K562 (cell line): ENCODE data around the gene ADSS1. TPM values are rescaled to one million over a fixed set of nuclear protein-coding genes. Genes with fewer than 3 reads are reported as not detected.
A peak's percentile ranks its signal among the peaks of the same experiment; 100 is the strongest.

Source experiments
- C11orf30 ChIP-seq: fragments of 450-650 bp; IDR thresholded peaks from 2 replicates; pipeline ENCODE4 v1.6.1; 2016; ENCODE audit warnings: low read depth, mild to moderate bottlenecking
- CEBPG ChIP-seq, 3 experiments: fragments of 200-800 bp in 1 of 3; sonication (Bioruptor generic) in 1 of 3; sonication (generic) in 1 of 3; formaldehyde crosslinking in 1 of 3; IDR thresholded peaks in 2 of 3; conservative IDR thresholded peaks in 1 of 3; 2 replicates each; pipeline versions ENCODE4 v1.6.1 to v1.8.0; 2016 to 2022; ENCODE audit warnings: missing compliant biosample characterization in 2 of 3, missing genetic modification characterization in 2 of 3, mild to moderate bottlenecking in 1 of 3, missing genetic modification reagents in 1 of 3
- CHCHD3 ChIP-seq: fragments of 250-450 bp; sonication (Bioruptor Pico); IDR thresholded peaks from 2 replicates; pipeline ENCODE4 v2.1.2; 2022; ENCODE audit warnings: mild to moderate bottlenecking
- CREBBP ChIP-seq: IDR thresholded peaks from one replicate; pipeline ENCODE4 v1.6.1; 2012; ENCODE audit warnings: low read depth, mild to moderate bottlenecking, control low read depth, inconsistent platforms, low read length
- ELF2 ChIP-seq: fragments of 250-450 bp; sonication (Bioruptor Pico); IDR thresholded peaks from 2 replicates; pipeline ENCODE4 v1.5.0; 2021; ENCODE audit warnings: mild to moderate bottlenecking
- EP300 ChIP-seq: IDR thresholded peaks from 2 replicates; pipeline ENCODE4 v1.6.1; 2012; ENCODE audit warnings: low read length, improper control_type of control experiment
- FOSL1 ChIP-seq: fragments of 200-800 bp; sonication (Bioruptor generic); conservative IDR thresholded peaks from 2 replicates; pipeline ENCODE4 v1.6.1; 2016; ENCODE audit warnings: missing genetic modification characterization, missing compliant biosample characterization
- FOXK1 ChIP-seq: sonication (generic); formaldehyde crosslinking; IDR thresholded peaks from 2 replicates; pipeline ENCODE4 v1.8.0; 2022; ENCODE audit warnings: missing genetic modification reagents, mild to moderate bottlenecking, borderline replicate concordance
- HMG20A ChIP-seq: fragments of 450-650 bp; formaldehyde crosslinking; conservative IDR thresholded peaks from 2 replicates; pipeline ENCODE4 v1.4.0; 2020; ENCODE audit warnings: mild to moderate bottlenecking, mixed read lengths
- HMGXB4 ChIP-seq: sonication (generic); formaldehyde crosslinking; IDR thresholded peaks from 2 replicates; pipeline ENCODE4 v1.8.1; 2023; ENCODE audit warnings: mild to moderate bottlenecking, missing genetic modification reagents
- MIER1 ChIP-seq: fragments of 450-650 bp; IDR thresholded peaks from 2 replicates; pipeline ENCODE4 v1.6.1; 2016; ENCODE audit warnings: antibody characterized with exemption, mild to moderate bottlenecking, low read depth
- NCOR1 ChIP-seq: fragments of 450-650 bp; IDR thresholded peaks from 2 replicates; pipeline ENCODE4 v1.6.1; 2016; ENCODE audit warnings: mild to moderate bottlenecking, moderate library complexity
- POLR2A ChIP-seq: fragments of 450-650 bp; conservative IDR thresholded peaks from 2 replicates; pipeline ENCODE4 v1.6.1; 2016
- TCF15 ChIP-seq: fragments of 250-450 bp; sonication (Bioruptor Pico); IDR thresholded peaks from 2 replicates; pipeline ENCODE4 v1.8.0; 2022; ENCODE audit warnings: moderate library complexity, mild to moderate bottlenecking, inconsistent platforms
- YY1 ChIP-seq, 3 experiments: IDR thresholded peaks; 2 replicates each; pipeline ENCODE4 v1.6.1; 2011; ENCODE audit warnings: low read length in 2 of 3, mild to moderate bottlenecking in 2 of 3, moderate library complexity in 2 of 3, borderline replicate concordance in 1 of 3, control low read depth in 1 of 3, low read depth in 1 of 3; ENCODE audit not compliant: insufficient read depth in 3 of 3, insufficient replicate concordance in 2 of 3, control insufficient read depth in 1 of 3, insufficient read length in 1 of 3; ENCODE audit errors: extremely low read depth in 1 of 3
- ZBTB26 ChIP-seq: fragments of 450-650 bp; formaldehyde crosslinking; IDR thresholded peaks from 2 replicates; pipeline ENCODE4 v1.4.0; 2022; ENCODE audit warnings: missing genetic modification characterization
- ZC3H8 ChIP-seq: fragments of 450-650 bp; IDR thresholded peaks from 2 replicates; pipeline ENCODE4 v1.6.1; 2017
- ZNF175 ChIP-seq: fragments of 200-800 bp; sonication (Bioruptor generic); IDR thresholded peaks from 2 replicates; pipeline ENCODE4 v1.6.1; 2016; ENCODE audit warnings: low read depth, mild to moderate bottlenecking, missing genetic modification characterization, missing compliant biosample characterization
- ZNF436 ChIP-seq: fragments of 250-450, 450-650 bp; sonication (Bioruptor Pico); formaldehyde crosslinking; IDR thresholded peaks from 2 replicates; pipeline ENCODE4 v1.7.0; 2020; ENCODE audit warnings: mild to moderate bottlenecking
- ZNF444 ChIP-seq: fragments of 250-450 bp; sonication (Bioruptor Pico); IDR thresholded peaks from 2 replicates; pipeline ENCODE4 v1.4.0; 2020; ENCODE audit warnings: mild to moderate bottlenecking, moderate library complexity
- ZNF584 ChIP-seq: fragments of 200-800 bp; sonication (Bioruptor generic); IDR thresholded peaks from 2 replicates; pipeline ENCODE4 v1.6.1; 2016; ENCODE audit warnings: low read depth, mild to moderate bottlenecking, missing genetic modification characterization, missing compliant biosample characterization
- ZSCAN29 ChIP-seq: fragments of 450-650 bp; IDR thresholded peaks from 2 replicates; pipeline ENCODE4 v1.6.1; 2017
- polyA plus RNA-seq, 8 experiments: library from polyadenylated mRNA; depleted of rRNA in 4 of 8; stranded (reverse) in 5 of 8; unstranded in 3 of 8; fragments of >200 nt; fragmentation: Nextera tagmentation in 2 of 8; fragmentation: Illumina TruSeq in 1 of 8; extraction: Ambion mirVana in 2 of 8; extraction: Trizol in 1 of 8; gene quantifications; 2 replicates each; pipeline versions ENCODE4 v1.2.1 to v1.2.3, GENCODE V29; 2011 to 2014; ENCODE audit warnings: inconsistent platforms in 1 of 8, missing spikeins in 1 of 8
- total RNA-seq, 7 experiments: library from RNA; depleted of rRNA in 6 of 7; stranded (reverse); fragments of >200 nt in 6 of 7; fragmentation: Illumina TruSeq in 2 of 7; extraction: Trizol in 2 of 7; gene quantifications; 2 replicates each; pipeline versions ENCODE4 v1.2.1 to v1.2.3, GENCODE V29; 2011 to 2021; ENCODE audit warnings: low replicate concordance in 1 of 7
- TF ChIP-seq, protein P1 (sequence below): fragments of 450-650 bp; IDR thresholded peaks from 2 replicates; pipeline ENCODE4 v1.6.1; 2016; ENCODE audit warnings: missing biosample characterization, missing genetic modification characterization

ADSS1 gene
- total and polyA plus RNA-seq, 9 of the 15 experiments (the other 6 are each of a cell fraction or from before 2014, with no cell fraction given): 0.53 to 5.9 (median 3.9) TPM

GRCh38 chr14:104752735-104753527 lies 28.9 kb downstream of the ADSS1 start, which contains the start of gene SIVA1 (continued):
- no peak for TF ChIP-seq HMGXB4 (CRISPR knock-in tag)
- no peak for TF ChIP-seq CREBBP
- TF ChIP-seq NCOR1: no peak
- no peak for TF ChIP-seq ZBTB26 (CRISPR knock-in tag)
- TF ChIP-seq ZNF436 (CRISPR knock-in tag): no peak
- TF ChIP-seq ZNF444: no peak
- TF ChIP-seq CEBPG (CRISPR knock-in tag; IDR thresholded peaks at IDR 0.05): no peak
- TF ChIP-seq CEBPG (tag; conservative IDR thresholded peaks at IDR 0.05 in 1 of 2, IDR thresholded peaks at IDR 0.05 in 1 of 2): no peak
- no peak for TF ChIP-seq MIER1
- TF ChIP-seq CHCHD3 (CRISPR knock-in tag): no peak
- TF ChIP-seq, protein P1, sequence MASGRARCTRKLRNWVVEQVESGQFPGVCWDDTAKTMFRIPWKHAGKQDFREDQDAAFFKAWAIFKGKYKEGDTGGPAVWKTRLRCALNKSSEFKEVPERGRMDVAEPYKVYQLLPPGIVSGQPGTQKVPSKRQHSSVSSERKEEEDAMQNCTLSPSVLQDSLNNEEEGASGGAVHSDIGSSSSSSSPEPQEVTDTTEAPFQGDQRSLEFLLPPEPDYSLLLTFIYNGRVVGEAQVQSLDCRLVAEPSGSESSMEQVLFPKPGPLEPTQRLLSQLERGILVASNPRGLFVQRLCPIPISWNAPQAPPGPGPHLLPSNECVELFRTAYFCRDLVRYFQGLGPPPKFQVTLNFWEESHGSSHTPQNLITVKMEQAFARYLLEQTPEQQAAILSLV (tag): no peak
- TF ChIP-seq FOXK1: no peak
- TF ChIP-seq C11orf30: peak; percentile 94
- TF ChIP-seq ZNF584 (CRISPR knock-in tag): no peak
- TF ChIP-seq ZNF175 (CRISPR knock-in tag): no peak
- peak; percentile 26 to 73 (median 52) for TF ChIP-seq YY1 (IDR thresholded peaks at IDR 0.05; ENCODE audit: borderline replicate concordance in 1 of 3, control insufficient read depth in 1 of 3, extremely low read depth in 1 of 3, insufficient read depth in 3 of 3, insufficient read length in 1 of 3, insufficient replicate concordance in 2 of 3, low read depth in 1 of 3, low read length in 2 of 3)
- no peak for TF ChIP-seq FOSL1 (tag)
- no peak for TF ChIP-seq ZSCAN29
- peak; percentile 61 for TF ChIP-seq POLR2A
- TF ChIP-seq ZC3H8: no peak
- TF ChIP-seq ELF2 (CRISPR knock-in tag): no peak
- no peak for TF ChIP-seq EP300
- no peak for TF ChIP-seq TCF15 (CRISPR knock-in tag)
- TF ChIP-seq HMG20A (CRISPR knock-in tag): no peak
